WTC11 (cell line): Measurements from ENCODE around the gene GAGE12J.

Experiments
- NFE2L1 ChIP-seq: sonication (generic); formaldehyde crosslinking; IDR thresholded peaks from 2 replicates; pipeline ENCODE4 v1.8.1; 2023; ENCODE audit warnings: missing genetic modification reagents
- TF ChIP-seq, protein P1 (sequence below): fragments of 200-600 bp; IDR thresholded peaks from 2 replicates; pipeline ENCODE4 v1.8.0; 2022; ENCODE audit warnings: antibody characterized with exemption
- TF ChIP-seq, protein P2 (sequence below): sonication (generic); formaldehyde crosslinking; IDR thresholded peaks from 2 replicates; pipeline ENCODE4 v1.8.1; 2023; ENCODE audit warnings: mild to moderate bottlenecking, missing genetic modification reagents
- TF ChIP-seq, protein P3 (sequence below): sonication (generic); formaldehyde crosslinking; conservative IDR thresholded peaks from 2 replicates; pipeline ENCODE4 v1.8.1; 2022; ENCODE audit warnings: mild to moderate bottlenecking, missing genetic modification reagents

DNA sequence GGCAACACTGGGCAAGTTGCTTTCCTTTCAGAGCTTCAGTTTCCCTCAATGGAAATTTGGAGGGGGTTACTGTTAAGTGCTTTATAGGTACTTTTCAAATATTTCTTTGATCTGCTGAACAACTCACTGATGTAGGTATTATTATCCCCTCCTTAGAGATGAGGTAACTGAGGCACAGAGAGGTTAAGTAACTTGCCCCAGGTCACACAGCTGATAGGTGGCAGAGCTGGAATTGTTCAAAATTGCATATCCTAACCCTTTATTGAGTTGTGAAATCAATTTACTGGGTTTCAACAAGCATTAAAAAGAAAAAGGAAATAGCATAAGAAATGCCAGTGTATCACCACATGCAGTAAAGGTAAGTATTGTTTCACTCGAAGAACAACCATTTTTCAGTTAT is 45.6 kb upstream of the GAGE12J start:
- TF ChIP-seq, protein P1, sequence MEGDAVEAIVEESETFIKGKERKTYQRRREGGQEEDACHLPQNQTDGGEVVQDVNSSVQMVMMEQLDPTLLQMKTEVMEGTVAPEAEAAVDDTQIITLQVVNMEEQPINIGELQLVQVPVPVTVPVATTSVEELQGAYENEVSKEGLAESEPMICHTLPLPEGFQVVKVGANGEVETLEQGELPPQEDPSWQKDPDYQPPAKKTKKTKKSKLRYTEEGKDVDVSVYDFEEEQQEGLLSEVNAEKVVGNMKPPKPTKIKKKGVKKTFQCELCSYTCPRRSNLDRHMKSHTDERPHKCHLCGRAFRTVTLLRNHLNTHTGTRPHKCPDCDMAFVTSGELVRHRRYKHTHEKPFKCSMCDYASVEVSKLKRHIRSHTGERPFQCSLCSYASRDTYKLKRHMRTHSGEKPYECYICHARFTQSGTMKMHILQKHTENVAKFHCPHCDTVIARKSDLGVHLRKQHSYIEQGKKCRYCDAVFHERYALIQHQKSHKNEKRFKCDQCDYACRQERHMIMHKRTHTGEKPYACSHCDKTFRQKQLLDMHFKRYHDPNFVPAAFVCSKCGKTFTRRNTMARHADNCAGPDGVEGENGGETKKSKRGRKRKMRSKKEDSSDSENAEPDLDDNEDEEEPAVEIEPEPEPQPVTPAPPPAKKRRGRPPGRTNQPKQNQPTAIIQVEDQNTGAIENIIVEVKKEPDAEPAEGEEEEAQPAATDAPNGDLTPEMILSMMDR = no peak
- TF ChIP-seq, protein P2, sequence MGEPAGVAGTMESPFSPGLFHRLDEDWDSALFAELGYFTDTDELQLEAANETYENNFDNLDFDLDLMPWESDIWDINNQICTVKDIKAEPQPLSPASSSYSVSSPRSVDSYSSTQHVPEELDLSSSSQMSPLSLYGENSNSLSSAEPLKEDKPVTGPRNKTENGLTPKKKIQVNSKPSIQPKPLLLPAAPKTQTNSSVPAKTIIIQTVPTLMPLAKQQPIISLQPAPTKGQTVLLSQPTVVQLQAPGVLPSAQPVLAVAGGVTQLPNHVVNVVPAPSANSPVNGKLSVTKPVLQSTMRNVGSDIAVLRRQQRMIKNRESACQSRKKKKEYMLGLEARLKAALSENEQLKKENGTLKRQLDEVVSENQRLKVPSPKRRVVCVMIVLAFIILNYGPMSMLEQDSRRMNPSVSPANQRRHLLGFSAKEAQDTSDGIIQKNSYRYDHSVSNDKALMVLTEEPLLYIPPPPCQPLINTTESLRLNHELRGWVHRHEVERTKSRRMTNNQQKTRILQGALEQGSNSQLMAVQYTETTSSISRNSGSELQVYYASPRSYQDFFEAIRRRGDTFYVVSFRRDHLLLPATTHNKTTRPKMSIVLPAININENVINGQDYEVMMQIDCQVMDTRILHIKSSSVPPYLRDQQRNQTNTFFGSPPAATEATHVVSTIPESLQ (CRISPR knock-in tag) = no peak
- no peak for TF ChIP-seq NFE2L1 (CRISPR knock-in tag)
- TF ChIP-seq, protein P3, sequence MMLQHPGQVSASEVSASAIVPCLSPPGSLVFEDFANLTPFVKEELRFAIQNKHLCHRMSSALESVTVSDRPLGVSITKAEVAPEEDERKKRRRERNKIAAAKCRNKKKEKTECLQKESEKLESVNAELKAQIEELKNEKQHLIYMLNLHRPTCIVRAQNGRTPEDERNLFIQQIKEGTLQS = no peak
